Spleen (tissue), 11 donors: Measurements from ENCODE around the gene PTBP1. TPM values are rescaled to one million over a fixed set of nuclear protein-coding genes. Genes with fewer than 3 reads are reported as not detected.

Source experiments
- DNase-seq: peaks from one replicate; pipeline ENCODE4 v3.0.0-alpha.2; 2020
- H3K27ac ChIP-seq, 8 donors: fragments of 200-600 bp; sonication (generic) in 7 of 8; 1 replicate in 4 of 8; 2 replicates in 4 of 8; pipeline versions ENCODE4 v1.5.0 to v1.8.0; 2016 to 2021; ENCODE audit warnings: inconsistent platforms in 4 of 8, mild to moderate bottlenecking in 4 of 8, moderate library complexity in 1 of 8
- H3K27me3 ChIP-seq, 7 donors: fragments of 200-600 bp; sonication (generic) in 6 of 7; replicated peaks in 1 of 7; 1 replicate in 4 of 7; 2 replicates in 3 of 7; pipeline versions ENCODE4 v1.5.0 to v1.8.0; 2016 to 2021; ENCODE audit warnings: inconsistent platforms in 3 of 7, mild to moderate bottlenecking in 1 of 7
- H3K36me3 ChIP-seq, 6 donors: fragments of 200-600 bp; sonication (generic) in 5 of 6; 1 replicate in 4 of 6; 2 replicates in 2 of 6; pipeline versions ENCODE4 v1.5.0 to v1.8.0; 2016 to 2021; ENCODE audit warnings: inconsistent platforms in 2 of 6
- H3K4me1 ChIP-seq, 6 donors: fragments of 200-600 bp; sonication (generic) in 5 of 6; 1 replicate in 3 of 6; 2 replicates in 3 of 6; pipeline versions ENCODE4 v1.5.0 to v1.8.0; 2016 to 2021; ENCODE audit warnings: inconsistent platforms in 3 of 6
- H3K4me3 ChIP-seq, 8 donors: fragments of 200-600 bp; sonication (generic) in 7 of 8; 1 replicate in 4 of 8; 2 replicates in 4 of 8; pipeline versions ENCODE4 v1.5.0 to v1.8.0; 2016 to 2021; ENCODE audit warnings: inconsistent platforms in 4 of 8, mild to moderate bottlenecking in 4 of 8, moderate library complexity in 2 of 8
- H3K9me3 ChIP-seq, 8 donors: fragments of 200-600 bp; sonication (generic) in 7 of 8; 1 replicate in 4 of 8; 2 replicates in 4 of 8; pipeline versions ENCODE4 v1.5.0 to v1.8.0; 2016 to 2021; ENCODE audit warnings: inconsistent platforms in 4 of 8
- POLR2A ChIP-seq, 3 donors: fragments of 450-650 bp; IDR thresholded peaks; one replicate each; pipeline ENCODE4 v1.5.1; 2017; ENCODE audit warnings: antibody characterized with exemption in 3 of 3, mild to moderate bottlenecking in 1 of 3
- POLR2AphosphoS5 ChIP-seq, 3 donors: sonication (generic); formaldehyde crosslinking; IDR thresholded peaks; one replicate each; pipeline ENCODE4 v1.5.1; 2017; ENCODE audit warnings: antibody characterized with exemption in 3 of 3
- WGBS, 5 donors: extraction: QIAGEN DNeasy Blood & Tissue Kit in 3 of 5; methylation state at CpG; one replicate each; pipeline versions ENCODE4 v1.1.5 to v1.1.7; 2013 to 2018; 5-methylcytosine and 5-hydroxymethylcytosine counted together
- intact Hi-C: fragments of 100-400 bp; cut with DNase I; formaldehyde crosslinking; loops from one replicate; pipeline ENCODE4 v1.15.0; 2023; ENCODE audit warnings: low total_unique reads
- polyA plus RNA-seq, 3 donors: library from polyadenylated mRNA; stranded (reverse); fragments of 200-250 nt; gene quantifications; one replicate each; pipeline ENCODE4 v1.2.1, GENCODE V29; 2013
- total RNA-seq, 7 donors: library from RNA; depleted of rRNA in 3 of 7; stranded (reverse); fragments of >200 nt in 3 of 7; fragmentation: NEBNext Ultra II Directional in 4 of 7; extraction: Animal tissue kit (Norgen Biotek cat#: 25700) in 4 of 7; gene quantifications; one replicate each; pipeline versions ENCODE4 v1.1.0 to v1.2.1, GENCODE V29; 2016 to 2021
- TF ChIP-seq, protein P1 (sequence below), 11 experiments: fragments of 200-600 bp in 7 of 11; fragments of 450-650 bp in 4 of 11; sonication (generic) in 4 of 11; IDR thresholded peaks in 8 of 11; conservative IDR thresholded peaks in 3 of 11; 1 replicate in 7 of 11; 2 replicates in 4 of 11; pipeline versions ENCODE4 v1.4.0 to v1.8.0; 2016 to 2021; ENCODE audit warnings: antibody characterized with exemption in 11 of 11, inconsistent platforms in 4 of 11, mild to moderate bottlenecking in 1 of 11
- donor health status: healthy with polysubstance abuse.
- donor health status: DM: no; HTN: no; CAD: no; lungs with moderate emphysema.
- donor health status: DM: no; HTN: no; CAD: no.
- donor health status: Bipolar disorder and iron deficiency.
- donor health status: healthy.
- donor health status: DM: no; HTN: no; CAD: no.
- donor health status: DM: yes; HTN: yes; CAD: no.

PTBP1 gene
- total and polyA plus RNA-seq, 10 donors: 89.9 to 305 (median 176) TPM

DNA sequence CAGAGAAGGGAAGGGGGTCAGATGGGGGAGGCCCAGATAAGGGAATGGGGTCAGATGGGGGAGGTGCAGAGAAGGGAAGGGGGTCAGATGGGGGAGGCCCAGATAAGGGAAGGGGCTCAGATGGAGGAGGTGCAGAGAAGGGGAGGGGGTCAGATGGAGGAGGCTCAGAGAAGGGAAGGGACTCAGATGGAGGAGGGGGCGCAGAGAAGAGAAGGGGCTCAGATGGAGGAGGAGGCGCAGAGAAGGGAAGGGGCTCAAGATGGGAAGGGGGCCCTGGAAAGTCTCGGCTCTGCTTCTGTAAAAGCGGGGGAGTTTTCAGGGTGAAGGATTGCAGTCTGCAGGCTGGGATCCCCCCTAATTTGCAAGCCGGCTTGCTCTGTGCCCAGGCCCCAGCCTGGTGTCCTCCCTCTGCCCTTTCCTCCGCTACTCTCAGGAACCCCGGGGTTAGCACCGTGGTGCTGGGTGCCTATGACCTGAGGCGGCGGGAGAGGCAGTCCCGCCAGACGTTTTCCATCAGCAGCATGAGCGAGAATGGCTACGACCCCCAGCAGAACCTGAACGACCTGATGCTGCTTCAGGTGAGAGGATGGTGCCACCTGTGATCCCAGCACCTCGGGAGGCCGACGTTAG is 32.0 kb downstream of the PTBP1 start:
- WGBS, 5 donors: 53 to 77% (median 68%) methylated on average over 14 to 18 of the region's 18 CpGs
- Histone ChIP-seq H3K4me3 (no peak overlapping the region), H3K36me3 (no peaks in the 10 kb centered on the region), H3K27ac (no peak overlapping the region), H3K27me3 (peaks cover 0 to 45% (median 5%) of the 10 kb centered on the region in 7 donors), H3K4me1 (peaks cover 0 to 62% (median 15%) of the 10 kb centered on the region in 6 donors), H3K9me3 (no peaks in the 10 kb centered on the region)
- peak; percentile 30 for DNase-seq
- TF ChIP-seq, protein P1, sequence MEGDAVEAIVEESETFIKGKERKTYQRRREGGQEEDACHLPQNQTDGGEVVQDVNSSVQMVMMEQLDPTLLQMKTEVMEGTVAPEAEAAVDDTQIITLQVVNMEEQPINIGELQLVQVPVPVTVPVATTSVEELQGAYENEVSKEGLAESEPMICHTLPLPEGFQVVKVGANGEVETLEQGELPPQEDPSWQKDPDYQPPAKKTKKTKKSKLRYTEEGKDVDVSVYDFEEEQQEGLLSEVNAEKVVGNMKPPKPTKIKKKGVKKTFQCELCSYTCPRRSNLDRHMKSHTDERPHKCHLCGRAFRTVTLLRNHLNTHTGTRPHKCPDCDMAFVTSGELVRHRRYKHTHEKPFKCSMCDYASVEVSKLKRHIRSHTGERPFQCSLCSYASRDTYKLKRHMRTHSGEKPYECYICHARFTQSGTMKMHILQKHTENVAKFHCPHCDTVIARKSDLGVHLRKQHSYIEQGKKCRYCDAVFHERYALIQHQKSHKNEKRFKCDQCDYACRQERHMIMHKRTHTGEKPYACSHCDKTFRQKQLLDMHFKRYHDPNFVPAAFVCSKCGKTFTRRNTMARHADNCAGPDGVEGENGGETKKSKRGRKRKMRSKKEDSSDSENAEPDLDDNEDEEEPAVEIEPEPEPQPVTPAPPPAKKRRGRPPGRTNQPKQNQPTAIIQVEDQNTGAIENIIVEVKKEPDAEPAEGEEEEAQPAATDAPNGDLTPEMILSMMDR (IDR thresholded peaks at IDR 0.05 in 8 of 11, conservative IDR thresholded peaks at IDR 0.05 in 3 of 11): no peak
- TF ChIP-seq POLR2A (IDR thresholded peaks at IDR 0.05) (no peak), POLR2AphosphoS5 (IDR thresholded peaks at IDR 0.05) (no peak)
- intact Hi-C loops: no loop called here

DNA sequence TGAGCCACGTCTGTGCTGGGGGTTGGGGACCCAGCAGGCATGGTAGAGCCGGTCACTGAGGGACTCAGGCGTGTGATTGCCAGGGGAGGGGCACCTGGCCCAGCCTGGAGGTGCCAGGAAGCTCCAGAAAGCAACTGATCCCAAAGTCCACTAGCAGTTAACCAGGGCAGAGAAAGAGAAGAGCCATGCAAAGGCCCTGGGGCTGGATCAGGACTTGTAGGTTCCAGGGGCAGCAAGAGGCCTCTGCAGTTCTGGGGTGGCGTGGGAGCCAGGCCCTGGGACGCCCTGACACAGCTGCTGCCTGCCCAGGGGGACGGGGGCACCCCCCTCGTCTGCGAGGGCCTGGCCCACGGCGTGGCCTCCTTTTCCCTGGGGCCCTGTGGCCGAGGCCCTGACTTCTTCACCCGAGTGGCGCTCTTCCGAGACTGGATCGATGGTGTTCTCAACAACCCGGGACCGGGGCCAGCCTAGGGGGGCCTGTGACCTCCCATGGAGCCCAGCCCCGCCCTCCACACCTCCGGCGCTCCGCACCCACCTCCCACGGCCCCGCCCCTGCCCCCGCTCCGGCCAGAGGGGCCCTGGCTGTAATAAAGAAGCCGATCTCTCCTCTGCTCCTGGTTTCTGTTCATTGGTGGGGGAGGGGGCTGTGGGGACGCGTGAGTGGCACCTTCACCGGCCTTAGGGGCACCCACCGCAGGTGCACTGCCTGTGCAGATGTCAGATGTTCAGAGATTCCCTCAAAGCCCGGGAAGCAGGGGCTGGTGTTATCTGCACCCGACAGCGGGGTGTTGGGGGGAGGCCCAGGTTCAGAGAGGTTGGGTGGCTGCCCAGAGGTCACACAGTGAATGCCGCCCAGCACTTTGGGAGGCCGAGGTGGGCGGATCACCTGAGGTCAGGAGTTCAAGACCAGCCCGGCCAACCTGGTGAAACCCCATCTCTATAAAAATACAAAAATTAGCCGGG is 34.4 kb downstream of the PTBP1 start:
- no peak overlapping the region for H3K4me3 ChIP-seq
- H3K27me3 ChIP-seq: peaks cover 0 to 63% (median 5%) of the 10 kb centered on the region in 7 donors
- intact Hi-C loops: no loop called here
- no peak overlapping the region for H3K27ac ChIP-seq
- DNase-seq: peak; percentile 41
- no peaks in the 10 kb centered on the region for H3K9me3 ChIP-seq
- TF ChIP-seq POLR2A (IDR thresholded peaks at IDR 0.05) (no peak), POLR2AphosphoS5 (IDR thresholded peaks at IDR 0.05) (no peak)
- TF ChIP-seq, protein P1 (IDR thresholded peaks at IDR 0.05 in 8 of 11, conservative IDR thresholded peaks at IDR 0.05 in 3 of 11): no peak
- peaks cover 0 to 47% (median 12%) of the 10 kb centered on the region in 6 donors for H3K4me1 ChIP-seq
- 40 to 69% (median 65%) methylated on average over 13 to 38 of the region's 38 CpGs for WGBS, 5 donors
- no peaks in the 10 kb centered on the region for H3K36me3 ChIP-seq

DNA sequence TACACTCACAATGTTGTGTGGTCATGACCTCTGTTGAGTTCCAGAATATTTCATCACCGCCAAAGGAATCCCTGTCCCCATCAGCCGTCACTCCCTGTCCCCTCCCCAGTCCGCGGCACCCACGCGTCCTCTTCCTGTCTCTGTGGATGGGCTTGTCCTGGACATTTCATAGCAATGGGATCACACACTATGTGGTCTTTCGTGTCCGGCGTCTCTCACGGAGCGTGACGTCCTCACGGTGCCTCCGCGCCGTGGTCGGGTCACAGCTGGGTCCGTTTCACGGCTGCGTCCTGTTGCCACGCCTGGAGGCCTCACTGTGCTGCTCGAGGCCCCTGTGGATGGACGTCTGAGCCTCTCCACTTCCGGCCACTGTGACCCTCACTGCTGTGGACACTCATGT is 37.0 kb downstream of the PTBP1 start:
- peaks cover 0 to 36% (median 5%) of the 10 kb centered on the region in 6 donors for H3K4me1 ChIP-seq
- DNase-seq: no peak
- no peak overlapping the region for H3K4me3 ChIP-seq
- H3K9me3 ChIP-seq: no peaks in the 10 kb centered on the region
- 53 to 64% (median 60%) methylated on average over 24 of the region's 24 CpGs for WGBS, 5 donors
- TF ChIP-seq, protein P1 (IDR thresholded peaks at IDR 0.05 in 8 of 11, conservative IDR thresholded peaks at IDR 0.05 in 3 of 11): no peak
- TF ChIP-seq POLR2AphosphoS5 (IDR thresholded peaks at IDR 0.05): peak in 2 of 3 donors; percentile 64 to 79
- no peak for TF ChIP-seq POLR2A (IDR thresholded peaks at IDR 0.05)
- intact Hi-C loops: no loop called here
- peak overlapping the region in 1 of 8 donors; percentile 22 for H3K27ac ChIP-seq
- no peaks in the 10 kb centered on the region for H3K36me3 ChIP-seq
- H3K27me3 ChIP-seq: peaks cover 0 to 73% (median 5%) of the 10 kb centered on the region in 7 donors
